ENCODE measurements around the gene NRXN3. TPM values are rescaled to one million over a fixed set of nuclear protein-coding genes. Genes with fewer than 3 reads are reported as not detected.

NRXN3 gene
- total RNA-seq, 1 experiment from 2014 or later = 0.23 TPM

GRCh38 chr14:79601579-79601978 is 1431.4 kb downstream of the NRXN3 start:
- no peak for DNase-seq (ENCODE audit: low read depth)

- DNase-seq (ENCODE audit: low read depth) = no peak
Observed at GRCh38 chr14:79602045-79602444, 1431.9 kb downstream of the NRXN3 start.

GRCh38 chr14:79602742-79603141 is 1432.6 kb downstream of the NRXN3 start:
- DNase-seq (ENCODE audit: low read depth) = no peak

GRCh38 chr14:79605849-79606248 is 1435.7 kb downstream of the NRXN3 start:
- no peak for DNase-seq (ENCODE audit: low read depth)

- no peak for DNase-seq (ENCODE audit: low read depth)
Observed at GRCh38 chr14:79608446-79608845, 1438.3 kb downstream of the NRXN3 start.

GRCh38 chr14:79613625-79614024 is 1443.5 kb downstream of the NRXN3 start:
- no peak for DNase-seq (ENCODE audit: low read depth)

GRCh38 chr14:79614448-79614847 is 1444.3 kb downstream of the NRXN3 start:
- no peak for DNase-seq (ENCODE audit: low read depth)

- DNase-seq (ENCODE audit: low read depth) = no peak
Observed at GRCh38 chr14:79627058-79627457, 1456.9 kb downstream of the NRXN3 start.

GRCh38 chr14:79629411-79630287 is 1459.5 kb downstream of the NRXN3 start:
- no peak for DNase-seq (ENCODE audit: low read depth)

GRCh38 chr14:79630288-79630960 is 1460.3 kb downstream of the NRXN3 start:
- no peak for DNase-seq (ENCODE audit: low read depth)

GRCh38 chr14:79631276-79631675 is 1461.1 kb downstream of the NRXN3 start:
- DNase-seq (ENCODE audit: low read depth) = no peak

- no peak for DNase-seq (ENCODE audit: low read depth)
Observed at GRCh38 chr14:79638672-79639266, 1468.6 kb downstream of the NRXN3 start.

- DNase-seq (ENCODE audit: low read depth) = no peak
Observed at GRCh38 chr14:79639613-79640012, 1469.4 kb downstream of the NRXN3 start.

GRCh38 chr14:79641371-79641770 is 1471.2 kb downstream of the NRXN3 start:
- no peak for DNase-seq (ENCODE audit: low read depth)

GRCh38 chr14:79643132-79643531 is 1473.0 kb downstream of the NRXN3 start:
- DNase-seq (ENCODE audit: low read depth) = no peak

GRCh38 chr14:79645753-79646362 is 1475.7 kb downstream of the NRXN3 start:
- no peak for DNase-seq (ENCODE audit: low read depth)

GRCh38 chr14:79649856-79650255 is 1479.7 kb downstream of the NRXN3 start:
- no peak for DNase-seq (ENCODE audit: low read depth)

GRCh38 chr14:79652513-79653307 is 1482.5 kb downstream of the NRXN3 start:
- DNase-seq (ENCODE audit: low read depth) = no peak

GRCh38 chr14:79656056-79656455 is 1485.9 kb downstream of the NRXN3 start:
- DNase-seq (ENCODE audit: low read depth) = no peak

GRCh38 chr14:79656496-79656895 is 1486.3 kb downstream of the NRXN3 start:
- DNase-seq (ENCODE audit: low read depth) = no peak

GRCh38 chr14:79658221-79658620 is 1488.0 kb downstream of the NRXN3 start:
- DNase-seq (ENCODE audit: low read depth) = no peak

Data from LHCN-M2 (cell line).